HepG2 (cell line): ENCODE results near the gene MEF2B. TPM values are rescaled to one million over a fixed set of nuclear protein-coding genes. Genes with fewer than 3 reads are reported as not detected.
A peak's percentile ranks its signal among the peaks of the same experiment; 100 is the strongest.

ENCODE experiments used
- GATA4 ChIP-seq: sonication (generic); IDR thresholded peaks from 2 replicates; pipeline ENCODE4 v1.6.1; 2016; ENCODE audit warnings: antibody characterized with exemption, low read depth, borderline replicate concordance
- HES4 ChIP-seq: sonication (generic); formaldehyde crosslinking; IDR thresholded peaks from 2 replicates; pipeline ENCODE4 v1.9.0; 2021; ENCODE audit warnings: mild to moderate bottlenecking, missing genetic modification reagents, borderline replicate concordance
- HNRNPLL ChIP-seq: fragments of 200-400 bp; formaldehyde crosslinking; IDR thresholded peaks from 2 replicates; pipeline ENCODE4 v1.6.1; 2017; ENCODE audit warnings: mild to moderate bottlenecking, low read depth, low read length; ENCODE audit not compliant: poor library complexity, severe bottlenecking
- ISL2 ChIP-seq: sonication (generic); formaldehyde crosslinking; IDR thresholded peaks from 2 replicates; pipeline ENCODE4 v1.5.0; 2020; ENCODE audit warnings: missing genetic modification reagents
- JUN ChIP-seq: sonication (generic); formaldehyde crosslinking; IDR thresholded peaks from 2 replicates; pipeline ENCODE4 v1.4.0; 2020; ENCODE audit warnings: mild to moderate bottlenecking, missing genetic modification reagents
- JUND ChIP-seq: sonication (generic); formaldehyde crosslinking; IDR thresholded peaks from 2 replicates; pipeline ENCODE4 v1.8.0; 2022; ENCODE audit warnings: mild to moderate bottlenecking, missing genetic modification reagents
- MAFF ChIP-seq: IDR thresholded peaks from 2 replicates; pipeline ENCODE4 v1.6.1; 2011; ENCODE audit warnings: low read depth, low read length, improper control_type of control experiment
- MATR3 ChIP-seq: sonication (generic); formaldehyde crosslinking; IDR thresholded peaks from 2 replicates; pipeline ENCODE4 v1.4.0; 2020; ENCODE audit warnings: missing genetic modification reagents
- PHB2 ChIP-seq: fragments of 450-650 bp; IDR thresholded peaks from 2 replicates; pipeline ENCODE4 v1.6.1; 2018; ENCODE audit not compliant: partially characterized antibody
- RFXANK ChIP-seq: IDR thresholded peaks from 2 replicates; pipeline ENCODE4 v1.6.1; 2016
- STAG1 ChIP-seq: sonication (generic); formaldehyde crosslinking; IDR thresholded peaks from 2 replicates; pipeline ENCODE4 v1.4.0; 2020; ENCODE audit warnings: missing genetic modification reagents
- TCF7 ChIP-seq: sonication (generic); IDR thresholded peaks from 2 replicates; pipeline ENCODE4 v1.6.1; 2016; ENCODE audit warnings: antibody characterized with exemption, low read depth
- TP53 ChIP-seq: sonication (generic); formaldehyde crosslinking; conservative IDR thresholded peaks from 2 replicates; pipeline ENCODE4 v1.4.0; 2020; ENCODE audit warnings: missing genetic modification reagents
- TRIM24 ChIP-seq: sonication (generic); formaldehyde crosslinking; IDR thresholded peaks from 2 replicates; pipeline ENCODE4 v1.8.0; 2022; ENCODE audit warnings: mild to moderate bottlenecking, missing genetic modification reagents
- ZNF234 ChIP-seq: sonication (generic); formaldehyde crosslinking; conservative IDR thresholded peaks from 2 replicates; pipeline ENCODE4 v1.5.1; 2020; ENCODE audit warnings: mild to moderate bottlenecking, missing genetic modification reagents
- ZNF263 ChIP-seq: sonication (generic); formaldehyde crosslinking; IDR thresholded peaks from 2 replicates; pipeline ENCODE4 v1.4.0; 2020; ENCODE audit warnings: missing genetic modification reagents
- ZNF432 ChIP-seq: sonication (generic); formaldehyde crosslinking; IDR thresholded peaks from 2 replicates; pipeline ENCODE4 v1.5.0; 2020; ENCODE audit warnings: missing genetic modification reagents, mild to moderate bottlenecking, borderline replicate concordance
- ZNF703 ChIP-seq: sonication (generic); formaldehyde crosslinking; IDR thresholded peaks from 2 replicates; pipeline ENCODE4 v1.5.1; 2020; ENCODE audit warnings: missing genetic modification reagents, mild to moderate bottlenecking, moderate library complexity, borderline replicate concordance
- ZNF772 ChIP-seq: sonication (generic); formaldehyde crosslinking; IDR thresholded peaks from 2 replicates; pipeline ENCODE4 v1.5.0; 2020; ENCODE audit warnings: mild to moderate bottlenecking, missing genetic modification reagents
- ZNF773 ChIP-seq: sonication (generic); formaldehyde crosslinking; IDR thresholded peaks from 2 replicates; pipeline ENCODE4 v1.4.0; 2020; ENCODE audit warnings: missing genetic modification reagents, borderline replicate concordance
- ZNF850 ChIP-seq: sonication (generic); formaldehyde crosslinking; conservative IDR thresholded peaks from 2 replicates; pipeline ENCODE4 v1.9.0; 2021; ENCODE audit warnings: mild to moderate bottlenecking, missing genetic modification reagents
- ZSCAN9 ChIP-seq: IDR thresholded peaks from 2 replicates; pipeline ENCODE4 v1.6.1; 2016; ENCODE audit warnings: borderline replicate concordance
- polyA plus RNA-seq, 8 experiments: library from polyadenylated mRNA; depleted of rRNA in 3 of 8; stranded (reverse) in 7 of 8; unstranded in 1 of 8; fragments of >200 nt; fragmentation: Illumina TruSeq in 4 of 8; extraction: Trizol in 4 of 8; gene quantifications; 2 replicates each; pipeline versions ENCODE4 v1.2.1 to v1.2.3, GENCODE V29; 2011 to 2016; ENCODE audit warnings: low read depth in 4 of 8, missing spikeins in 1 of 8, mixed read lengths in 1 of 8; ENCODE audit not compliant: insufficient read depth in 1 of 8
- total RNA-seq, 5 experiments: library from RNA; depleted of rRNA; stranded (reverse); fragments of >200 nt; fragmentation: Illumina TruSeq; extraction: Trizol; gene quantifications; 2 replicates each; pipeline ENCODE4 v1.2.3, GENCODE V29; 2016; ENCODE audit warnings: low read depth in 1 of 5
- TF ChIP-seq, protein P1 (sequence below): sonication (generic); formaldehyde crosslinking; conservative IDR thresholded peaks from 2 replicates; pipeline ENCODE4 v1.4.0; 2020; ENCODE audit warnings: mild to moderate bottlenecking, missing genetic modification reagents, moderate library complexity
- TF ChIP-seq, protein P2 (sequence below): sonication (generic); formaldehyde crosslinking; IDR thresholded peaks from 2 replicates; pipeline ENCODE4 v1.8.0; 2022; ENCODE audit warnings: missing genetic modification reagents, mild to moderate bottlenecking, borderline replicate concordance
- TF ChIP-seq, protein P3 (sequence below): sonication (generic); formaldehyde crosslinking; IDR thresholded peaks from 2 replicates; pipeline ENCODE4 v1.4.0; 2020; ENCODE audit warnings: missing genetic modification reagents, borderline replicate concordance

Gene MEF2B
- total and polyA plus RNA-seq, 2 of the 13 experiments (the other 11 are each of a cell fraction or from before 2014, with no cell fraction given): 1.2 to 1.7 TPM

DNA sequence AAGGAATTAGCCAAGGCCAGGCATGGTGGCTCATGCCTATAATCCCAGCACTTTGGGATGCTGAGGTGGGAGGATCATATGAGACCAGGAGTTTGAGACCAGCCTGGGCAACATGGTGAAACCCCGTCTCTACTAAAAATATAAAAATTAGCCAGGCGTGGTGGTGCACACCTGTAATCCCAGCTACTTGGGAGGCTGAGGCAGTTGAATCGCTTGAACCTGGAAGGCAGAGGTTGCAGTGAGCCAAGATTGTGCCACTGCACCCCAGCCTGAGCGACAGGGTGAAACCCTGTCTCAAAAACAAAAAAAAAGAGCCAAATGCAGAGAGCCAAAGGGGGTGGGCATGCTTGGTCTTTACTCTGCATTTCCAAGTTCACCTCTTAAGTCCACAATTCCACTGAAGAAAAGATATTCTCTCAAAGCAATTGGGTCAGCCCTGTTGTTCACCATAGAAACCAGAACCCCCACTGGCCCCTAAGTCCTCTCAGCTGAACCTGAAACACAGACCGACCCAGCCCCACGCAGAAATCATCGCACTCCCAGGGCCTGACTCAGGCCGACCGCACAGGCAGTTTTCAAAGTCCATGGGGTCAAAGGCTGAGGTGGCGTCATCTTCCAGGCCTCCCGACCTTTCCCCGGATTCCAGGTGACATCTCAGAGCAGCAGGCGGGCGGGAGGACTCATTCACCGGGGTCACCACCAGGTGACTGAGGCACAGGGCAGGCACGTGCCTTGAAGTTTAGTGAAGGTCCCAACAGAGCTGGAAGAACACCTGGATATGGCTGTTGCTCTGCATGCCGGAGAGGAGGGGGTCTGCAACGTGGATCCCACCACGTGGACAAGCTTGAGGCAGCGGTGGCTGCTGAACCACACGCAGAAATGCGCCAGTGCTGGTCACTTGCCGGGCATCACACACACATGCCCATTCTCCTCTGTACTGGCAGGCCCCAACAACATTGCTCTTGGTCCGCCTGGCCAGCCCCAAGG is 73.1 kb downstream of the MEF2B start (continued):
- TF ChIP-seq, protein P1, sequence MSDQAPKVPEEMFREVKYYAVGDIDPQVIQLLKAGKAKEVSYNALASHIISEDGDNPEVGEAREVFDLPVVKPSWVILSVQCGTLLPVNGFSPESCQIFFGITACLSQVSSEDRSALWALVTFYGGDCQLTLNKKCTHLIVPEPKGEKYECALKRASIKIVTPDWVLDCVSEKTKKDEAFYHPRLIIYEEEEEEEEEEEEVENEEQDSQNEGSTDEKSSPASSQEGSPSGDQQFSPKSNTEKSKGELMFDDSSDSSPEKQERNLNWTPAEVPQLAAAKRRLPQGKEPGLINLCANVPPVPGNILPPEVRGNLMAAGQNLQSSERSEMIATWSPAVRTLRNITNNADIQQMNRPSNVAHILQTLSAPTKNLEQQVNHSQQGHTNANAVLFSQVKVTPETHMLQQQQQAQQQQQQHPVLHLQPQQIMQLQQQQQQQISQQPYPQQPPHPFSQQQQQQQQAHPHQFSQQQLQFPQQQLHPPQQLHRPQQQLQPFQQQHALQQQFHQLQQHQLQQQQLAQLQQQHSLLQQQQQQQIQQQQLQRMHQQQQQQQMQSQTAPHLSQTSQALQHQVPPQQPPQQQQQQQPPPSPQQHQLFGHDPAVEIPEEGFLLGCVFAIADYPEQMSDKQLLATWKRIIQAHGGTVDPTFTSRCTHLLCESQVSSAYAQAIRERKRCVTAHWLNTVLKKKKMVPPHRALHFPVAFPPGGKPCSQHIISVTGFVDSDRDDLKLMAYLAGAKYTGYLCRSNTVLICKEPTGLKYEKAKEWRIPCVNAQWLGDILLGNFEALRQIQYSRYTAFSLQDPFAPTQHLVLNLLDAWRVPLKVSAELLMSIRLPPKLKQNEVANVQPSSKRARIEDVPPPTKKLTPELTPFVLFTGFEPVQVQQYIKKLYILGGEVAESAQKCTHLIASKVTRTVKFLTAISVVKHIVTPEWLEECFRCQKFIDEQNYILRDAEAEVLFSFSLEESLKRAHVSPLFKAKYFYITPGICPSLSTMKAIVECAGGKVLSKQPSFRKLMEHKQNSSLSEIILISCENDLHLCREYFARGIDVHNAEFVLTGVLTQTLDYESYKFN (CRISPR knock-in tag): peak; percentile 99
- TF ChIP-seq TP53 (CRISPR knock-in tag) (peak; percentile 84; the same call in 1 of the 2 replicates), JUND (CRISPR knock-in tag) (peak; percentile 97), ZNF773 (no peak), JUN (peak; percentile 99), ISL2 (CRISPR knock-in tag) (peak; percentile 73), ZNF772 (CRISPR knock-in tag) (peak; percentile 95), MATR3 (no peak), ZNF850 (CRISPR knock-in tag) (no peak), ZSCAN9 (CRISPR knock-in tag) (peak; percentile 77; the same call in 1 of the 2 replicates), RFXANK (no peak), TCF7 (peak; percentile 68), STAG1 (peak; percentile 19; the same call in 1 of the 2 replicates), ZNF234 (CRISPR knock-in tag) (no peak), MAFF (peak; percentile 69), ZNF432 (CRISPR knock-in tag) (no peak), PHB2 (no peak), HES4 (no peak), TRIM24 (CRISPR knock-in tag) (peak; percentile 76; the same call in 1 of the 2 replicates), ZNF703 (CRISPR knock-in tag) (no peak), GATA4 (peak; percentile 71; the same call in 1 of the 2 replicates), HNRNPLL (peak; percentile 30), ZNF263 (peak; percentile 95)
- TF ChIP-seq, protein P2, sequence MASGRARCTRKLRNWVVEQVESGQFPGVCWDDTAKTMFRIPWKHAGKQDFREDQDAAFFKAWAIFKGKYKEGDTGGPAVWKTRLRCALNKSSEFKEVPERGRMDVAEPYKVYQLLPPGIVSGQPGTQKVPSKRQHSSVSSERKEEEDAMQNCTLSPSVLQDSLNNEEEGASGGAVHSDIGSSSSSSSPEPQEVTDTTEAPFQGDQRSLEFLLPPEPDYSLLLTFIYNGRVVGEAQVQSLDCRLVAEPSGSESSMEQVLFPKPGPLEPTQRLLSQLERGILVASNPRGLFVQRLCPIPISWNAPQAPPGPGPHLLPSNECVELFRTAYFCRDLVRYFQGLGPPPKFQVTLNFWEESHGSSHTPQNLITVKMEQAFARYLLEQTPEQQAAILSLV (CRISPR knock-in tag): peak; percentile 94
- TF ChIP-seq, protein P3, sequence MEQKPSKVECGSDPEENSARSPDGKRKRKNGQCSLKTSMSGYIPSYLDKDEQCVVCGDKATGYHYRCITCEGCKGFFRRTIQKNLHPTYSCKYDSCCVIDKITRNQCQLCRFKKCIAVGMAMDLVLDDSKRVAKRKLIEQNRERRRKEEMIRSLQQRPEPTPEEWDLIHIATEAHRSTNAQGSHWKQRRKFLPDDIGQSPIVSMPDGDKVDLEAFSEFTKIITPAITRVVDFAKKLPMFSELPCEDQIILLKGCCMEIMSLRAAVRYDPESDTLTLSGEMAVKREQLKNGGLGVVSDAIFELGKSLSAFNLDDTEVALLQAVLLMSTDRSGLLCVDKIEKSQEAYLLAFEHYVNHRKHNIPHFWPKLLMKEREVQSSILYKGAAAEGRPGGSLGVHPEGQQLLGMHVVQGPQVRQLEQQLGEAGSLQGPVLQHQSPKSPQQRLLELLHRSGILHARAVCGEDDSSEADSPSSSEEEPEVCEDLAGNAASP (CRISPR knock-in tag): peak; percentile 98
